ENCODE results near the gene PFDN6.
"Not testable (repeated sequence)": the region's sequence is repeated elsewhere in the genome, so short reads cannot be mapped to it uniquely, and the experiment has no call there.

GRCh38 chr6:33275795-33276580 is 13.4 kb upstream of the PFDN6 start:
- not testable (repeated sequence) for TF ChIP-seq CEBPB (IDR thresholded peaks at IDR 0.05); EP300 (IDR thresholded peaks at IDR 0.05; ENCODE audit: borderline replicate concordance); FOXM1 (IDR thresholded peaks at IDR 0.05; ENCODE audit: borderline replicate concordance, low read depth); TAF1 (IDR thresholded peaks at IDR 0.05; ENCODE audit: low read depth); REST (IDR thresholded peaks at IDR 0.05; ENCODE audit: low read depth); EGR1 (IDR thresholded peaks at IDR 0.05); NFIC (IDR thresholded peaks at IDR 0.05); CREB1 (IDR thresholded peaks at IDR 0.05; ENCODE audit: low read depth); YY1 (IDR thresholded peaks at IDR 0.05; ENCODE audit: low read depth); RAD21 (IDR thresholded peaks at IDR 0.05; ENCODE audit: low read depth)
- TF ChIP-seq ZBTB7A (IDR thresholded peaks at IDR 0.05; ENCODE audit: low read depth) = 0 out of 2 replicates have a peak, but pooled peaks have one; percentile 53

All from Ishikawa (cell line).